Keratinocyte (primary cell): Measurements from ENCODE around the gene C6orf15. TPM values are rescaled to one million over a fixed set of nuclear protein-coding genes. Genes with fewer than 3 reads are reported as not detected.

Source experiments
- DNase-seq: peaks from one replicate; pipeline ENCODE4 v3.0.0-alpha.2; 2011; ENCODE audit warnings: low read depth, missing footprints, low spot score
- FAIRE-seq: peaks from 2 replicates; lab custom pipeline; 2011; peaks lifted over from hg19 to GRCh38; lab: Jason Lieb, UNC
- H2AFZ ChIP-seq: 2 replicates; pipeline ENCODE4 v1.6.0; 2012; ENCODE audit warnings: low read length, control low read depth, inconsistent platforms; ENCODE audit not compliant: control insufficient read depth
- H3K27ac ChIP-seq: 2 replicates; pipeline ENCODE4 v1.5.1; 2011; ENCODE audit warnings: low read length; ENCODE audit not compliant: control insufficient read depth, insufficient read depth
- H3K27me3 ChIP-seq: 3 replicates; pipeline ENCODE4 v1.6.0; 2011; ENCODE audit warnings: low read length; ENCODE audit not compliant: control insufficient read depth, insufficient read depth; ENCODE audit errors: extremely low read depth
- H3K36me3 ChIP-seq, 2 experiments: 2 replicates in 1 of 2; 3 replicates in 1 of 2; pipeline ENCODE4 v1.5.1; 2011; ENCODE audit warnings: low read length in 2 of 2, mild to moderate bottlenecking in 1 of 2; ENCODE audit not compliant: control insufficient read depth in 2 of 2, insufficient read depth in 2 of 2; ENCODE audit errors: extremely low read depth in 1 of 2
- H3K4me1 ChIP-seq: 3 replicates; pipeline ENCODE4 v1.5.1; 2011; ENCODE audit warnings: low read length; ENCODE audit not compliant: control insufficient read depth, insufficient read depth; ENCODE audit errors: extremely low read depth
- H3K4me2 ChIP-seq: 3 replicates; pipeline ENCODE4 v1.6.0; 2011; ENCODE audit warnings: low read depth, low read length; ENCODE audit not compliant: control insufficient read depth, insufficient read depth; ENCODE audit errors: extremely low read depth
- H3K4me3 ChIP-seq, 3 experiments: fragments of 200-600 bp in 1 of 3; sonication (generic) in 1 of 3; 2 replicates in 2 of 3; 3 replicates in 1 of 3; pipeline ENCODE4 v1.5.1; 2011 to 2016; ENCODE audit warnings: low read length in 3 of 3, mild to moderate bottlenecking in 3 of 3, control low read depth in 2 of 3, inconsistent platforms in 1 of 3, low read depth in 1 of 3, mixed read lengths in 1 of 3, mixed run types in 1 of 3, moderate library complexity in 1 of 3; ENCODE audit not compliant: control insufficient read depth in 2 of 3, insufficient read depth in 2 of 3; ENCODE audit errors: extremely low read depth in 1 of 3
- H3K79me2 ChIP-seq: 2 replicates; pipeline ENCODE4 v1.6.0; 2012; ENCODE audit warnings: low read length; ENCODE audit not compliant: control insufficient read depth, insufficient read depth
- H3K9ac ChIP-seq: 3 replicates; pipeline ENCODE4 v1.6.0; 2011; ENCODE audit warnings: low read length; ENCODE audit not compliant: control insufficient read depth, insufficient read depth; ENCODE audit errors: extremely low read depth
- H3K9me1 ChIP-seq: 3 replicates; pipeline ENCODE4 v1.6.0; 2011; ENCODE audit warnings: low read length; ENCODE audit not compliant: control insufficient read depth, insufficient read depth; ENCODE audit errors: extremely low read depth
- H3K9me3 ChIP-seq: 2 replicates; pipeline ENCODE4 v1.5.1; 2012; ENCODE audit warnings: low read depth, low read length; ENCODE audit not compliant: control insufficient read depth
- H4K20me1 ChIP-seq: 3 replicates; pipeline ENCODE4 v1.6.0; 2011; ENCODE audit warnings: low read length; ENCODE audit not compliant: control insufficient read depth, insufficient read depth; ENCODE audit errors: extremely low read depth
- CTCF ChIP-seq, 3 experiments: IDR thresholded peaks in 1 of 3; conservative IDR thresholded peaks in 1 of 3; optimal IDR thresholded peaks in 1 of 3; 2 replicates in 2 of 3; 3 replicates in 1 of 3; pipeline versions ENCODE3 to v1.5.1; 2011; ENCODE audit warnings: low read length in 3 of 3, mild to moderate bottlenecking in 3 of 3, moderate library complexity in 2 of 3, control low read depth in 1 of 3, inconsistent platforms in 1 of 3; ENCODE audit not compliant: insufficient read depth in 2 of 3; ENCODE audit errors: extremely low read depth in 1 of 3
- EZH2 ChIP-seq: IDR thresholded peaks from one replicate; pipeline ENCODE4 v1.6.1; 2012; ENCODE audit warnings: inconsistent platforms, mild to moderate bottlenecking, low read length, moderate library complexity
- dilution Hi-C: fragments of 300-500 bp; cut with MboI; formaldehyde crosslinking; loops from one replicate; pipeline ENCODE4 v1.7.0; 2020; ENCODE audit warnings: low sequenced_read_pairs; ENCODE audit not compliant: extremely low pct_ligation_motif_present
- polyA plus RNA-seq, 5 experiments: library from polyadenylated mRNA; depleted of rRNA in 3 of 5; stranded (reverse) in 3 of 5; stranded (forward) in 1 of 5; unstranded in 1 of 5; fragments of >200 nt; gene quantifications; 1 replicate in 1 of 5; 2 replicates in 3 of 5; 3 replicates in 1 of 5; pipeline versions ENCODE4 v1.2.1 to v1.2.3, GENCODE V29; 2011 to 2012; ENCODE audit warnings: missing spikeins in 2 of 5, low read depth in 1 of 5, low replicate concordance in 1 of 5

C6orf15 gene
- polyA plus RNA-seq, 1 donor (not counting 4 experiments of a cell fraction or from before 2014, with no cell fraction given): 0.08 TPM

- Histone ChIP-seq H3K9me3 (no peaks in the 10 kb centered on the region), H3K4me1 (peaks cover 2% of the 10 kb centered on the region), H3K9me1 (no peaks in the 10 kb centered on the region), H2AFZ (no peak overlapping the region), H3K4me3 (no peak overlapping the region), H3K4me2 (no peak overlapping the region), H3K36me3 (no peaks in the 10 kb centered on the region), H3K27me3 (no peaks in the 10 kb centered on the region), H4K20me1 (no peaks in the 10 kb centered on the region), H3K27ac (no peak overlapping the region), H3K9ac (no peak overlapping the region), H3K79me2 (no peaks in the 10 kb centered on the region)
- DNase-seq: no peak
- no peak for TF ChIP-seq CTCF (optimal IDR thresholded peaks at IDR 0.05 in 1 of 3, IDR thresholded peaks at IDR 0.05 in 1 of 3, conservative IDR thresholded peaks at IDR 0.05 in 1 of 3; ENCODE audit: extremely low read depth in 1 of 3, insufficient read depth in 2 of 3, low read length in 3 of 3)
- no peak for TF ChIP-seq EZH2
- no peak for FAIRE-seq
- dilution Hi-C loops: no loop called here
These were observed 36.8 kb downstream of the C6orf15 start for GRCh38 chr6:31075528-31075927.

- Histone ChIP-seq H3K27me3 (no peaks in the 10 kb centered on the region), H3K27ac (no peak overlapping the region), H3K36me3 (no peaks in the 10 kb centered on the region), H3K9ac (no peak overlapping the region), H3K9me1 (no peaks in the 10 kb centered on the region), H3K79me2 (no peaks in the 10 kb centered on the region), H3K9me3 (no peaks in the 10 kb centered on the region), H3K4me1 (peaks cover 5% of the 10 kb centered on the region), H3K4me3 (no peak overlapping the region), H2AFZ (no peak overlapping the region), H3K4me2 (no peak overlapping the region), H4K20me1 (no peaks in the 10 kb centered on the region)
- DNase-seq: no peak
- TF ChIP-seq EZH2: no peak
- TF ChIP-seq CTCF (optimal IDR thresholded peaks at IDR 0.05 in 1 of 3, IDR thresholded peaks at IDR 0.05 in 1 of 3, conservative IDR thresholded peaks at IDR 0.05 in 1 of 3; ENCODE audit: extremely low read depth in 1 of 3, insufficient read depth in 2 of 3, low read length in 3 of 3): no peak
- dilution Hi-C loops: loop anchor here (25.0 kb wide), 1 partner anchor 137 kb away; the partner anchor contains the start of genes MUCL3 and SFTA2
- no peak for FAIRE-seq
These were observed 38.0 kb downstream of the C6orf15 start for GRCh38 chr6:31074401-31074800.
